ENCODE measurements around the gene NDUFB8. TPM values are rescaled to one million over a fixed set of nuclear protein-coding genes. Genes with fewer than 3 reads are reported as not detected.

The NDUFB8 gene
- total RNA-seq, 1 experiment from 2014 or later, result 399 TPM

DNA sequence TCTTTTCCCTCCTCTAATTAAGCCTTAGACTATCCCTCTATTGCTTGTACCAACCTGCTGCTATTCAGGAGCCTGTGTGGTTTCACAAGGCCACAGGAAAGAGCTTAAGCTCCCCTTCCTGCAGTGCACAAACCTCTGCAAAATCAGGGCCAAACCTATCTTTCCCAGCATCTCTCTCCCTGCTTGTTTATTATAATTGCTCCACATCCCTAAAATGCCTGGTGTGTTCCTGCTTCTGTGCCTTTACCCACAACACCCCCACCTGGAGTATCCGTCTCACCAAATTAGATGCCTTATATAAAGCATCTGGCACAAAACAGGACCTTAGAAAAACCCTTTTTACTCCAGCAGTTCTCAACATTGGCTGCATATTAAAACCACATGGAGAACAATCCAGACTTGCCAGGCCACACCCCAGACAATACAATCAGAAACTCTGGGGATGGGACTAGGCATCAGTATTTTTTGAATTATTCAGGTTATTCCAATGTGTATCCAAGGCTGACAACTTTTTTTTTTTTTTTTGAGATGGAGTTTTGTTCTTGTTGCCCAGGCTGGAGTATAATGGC lies 26.7 kb downstream of the NDUFB8 start:
- no peak overlapping the region for H2AFZ ChIP-seq (ENCODE audit: low read length)

DNA sequence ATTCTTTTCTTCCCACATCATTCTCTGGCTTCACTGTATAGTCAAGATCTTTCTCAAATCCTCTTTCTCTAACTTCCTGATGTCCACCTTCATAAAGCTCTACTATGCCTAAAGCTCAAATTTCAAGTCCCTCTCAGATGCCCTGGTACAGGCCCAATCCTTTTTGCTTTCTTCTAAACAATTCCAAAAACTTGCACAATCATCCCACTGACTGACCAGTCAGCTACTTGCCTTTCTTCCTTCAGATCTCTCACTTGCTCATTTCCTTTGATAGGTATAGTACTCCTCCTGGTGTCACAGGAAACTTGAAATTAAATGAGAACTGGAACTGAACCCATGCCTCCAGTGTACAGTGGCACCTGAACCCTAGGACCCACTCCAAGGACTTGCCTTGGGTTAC lies 28.2 kb downstream of the NDUFB8 start:
- H3K27ac ChIP-seq (ENCODE audit: low read length), result no peak overlapping the region
- ATAC-seq (no peak), DNase-seq (no peak)
- no peaks in the 10 kb centered on the region for H3K36me3 ChIP-seq (ENCODE audit: low read depth, low read length)
- ChIA-PET CTCF (no interaction called here), POLR2A (ENCODE audit: unreplicated experiment) (no interaction called here)
- BruUV-seq (replicated peaks), result no TSS peak
- H3K9me2 ChIP-seq (replicated peaks; ENCODE audit: low read length), result no peaks in the 10 kb centered on the region
- TF ChIP-seq, protein P1, sequence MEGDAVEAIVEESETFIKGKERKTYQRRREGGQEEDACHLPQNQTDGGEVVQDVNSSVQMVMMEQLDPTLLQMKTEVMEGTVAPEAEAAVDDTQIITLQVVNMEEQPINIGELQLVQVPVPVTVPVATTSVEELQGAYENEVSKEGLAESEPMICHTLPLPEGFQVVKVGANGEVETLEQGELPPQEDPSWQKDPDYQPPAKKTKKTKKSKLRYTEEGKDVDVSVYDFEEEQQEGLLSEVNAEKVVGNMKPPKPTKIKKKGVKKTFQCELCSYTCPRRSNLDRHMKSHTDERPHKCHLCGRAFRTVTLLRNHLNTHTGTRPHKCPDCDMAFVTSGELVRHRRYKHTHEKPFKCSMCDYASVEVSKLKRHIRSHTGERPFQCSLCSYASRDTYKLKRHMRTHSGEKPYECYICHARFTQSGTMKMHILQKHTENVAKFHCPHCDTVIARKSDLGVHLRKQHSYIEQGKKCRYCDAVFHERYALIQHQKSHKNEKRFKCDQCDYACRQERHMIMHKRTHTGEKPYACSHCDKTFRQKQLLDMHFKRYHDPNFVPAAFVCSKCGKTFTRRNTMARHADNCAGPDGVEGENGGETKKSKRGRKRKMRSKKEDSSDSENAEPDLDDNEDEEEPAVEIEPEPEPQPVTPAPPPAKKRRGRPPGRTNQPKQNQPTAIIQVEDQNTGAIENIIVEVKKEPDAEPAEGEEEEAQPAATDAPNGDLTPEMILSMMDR (conservative IDR thresholded peaks at IDR 0.05; ENCODE audit: low read depth, low read length), result no peak
- TF ChIP-seq EZH2 (IDR thresholded peaks at IDR 0.05; ENCODE audit: low read length, unreplicated experiment), result no peak
- TF ChIP-seq EZH2phosphoT487 (IDR thresholded peaks at IDR 0.05; ENCODE audit: borderline replicate concordance, low read length), result no peak
- H3K9me3 ChIP-seq (ENCODE audit: low read length), result no peaks in the 10 kb centered on the region
- H3K4me3 ChIP-seq (ENCODE audit: low read length), result no peak overlapping the region
- H3K9ac ChIP-seq (ENCODE audit: low read length), result no peak overlapping the region
- no peaks in the 10 kb centered on the region for H3K27me3 ChIP-seq (ENCODE audit: low read length)
- no peak overlapping the region for H3K4me2 ChIP-seq (ENCODE audit: low read length)
- no peaks in the 10 kb centered on the region for H4K20me1 ChIP-seq (ENCODE audit: low read length)
- no peaks in the 10 kb centered on the region for H3K79me2 ChIP-seq (ENCODE audit: low read length)
- H3F3A ChIP-seq (ENCODE audit: low read length, unreplicated experiment), result no peaks in the 10 kb centered on the region
- H2AFZ ChIP-seq (ENCODE audit: low read length), result no peak overlapping the region
- intact Hi-C loops (cut with micrococcal nuclease), result no loop called here
- no peaks in the 10 kb centered on the region for H3K4me1 ChIP-seq (ENCODE audit: insufficient read depth, low read length)

More for the DNA sequence above, 26.7 kb downstream of the NDUFB8 start:
- Histone ChIP-seq H3K4me1 (ENCODE audit: insufficient read depth, low read length) (peaks cover 5% of the 10 kb centered on the region; the same call in 1 of the 2 replicates), H3K4me3 (ENCODE audit: low read length) (no peak overlapping the region), H3K79me2 (ENCODE audit: low read length) (no peaks in the 10 kb centered on the region), H3K27ac (ENCODE audit: low read length) (no peak overlapping the region), H3K9me3 (ENCODE audit: low read length) (no peaks in the 10 kb centered on the region), H3K36me3 (ENCODE audit: low read depth, low read length) (no peaks in the 10 kb centered on the region), H3K9me2 (replicated peaks; ENCODE audit: low read length) (no peaks in the 10 kb centered on the region), H3K27me3 (ENCODE audit: low read length) (no peaks in the 10 kb centered on the region), H4K20me1 (ENCODE audit: low read length) (no peaks in the 10 kb centered on the region), H3K4me2 (ENCODE audit: low read length) (no peak overlapping the region), H3K9ac (ENCODE audit: low read length) (no peak overlapping the region), H3F3A (ENCODE audit: low read length, unreplicated experiment) (no peaks in the 10 kb centered on the region)
- intact Hi-C loops (cut with micrococcal nuclease), result no loop called here
- DNase-seq (no peak), ATAC-seq (no peak)
- POLR2A ChIA-PET (ENCODE audit: unreplicated experiment), result no interaction called here
- BruUV-seq (replicated peaks), result no TSS peak
- TF ChIP-seq, protein P1 (conservative IDR thresholded peaks at IDR 0.05; ENCODE audit: low read depth, low read length), result no peak
- TF ChIP-seq EZH2phosphoT487 (IDR thresholded peaks at IDR 0.05; ENCODE audit: borderline replicate concordance, low read length) (no peak), EZH2 (IDR thresholded peaks at IDR 0.05; ENCODE audit: low read length, unreplicated experiment) (no peak)
- CTCF ChIA-PET, result interaction anchor here (0.8 kb wide), 1 partner anchor 186 kb away, joined by 3 read pairs; no protein-coding TSS in a partner anchor

DNA sequence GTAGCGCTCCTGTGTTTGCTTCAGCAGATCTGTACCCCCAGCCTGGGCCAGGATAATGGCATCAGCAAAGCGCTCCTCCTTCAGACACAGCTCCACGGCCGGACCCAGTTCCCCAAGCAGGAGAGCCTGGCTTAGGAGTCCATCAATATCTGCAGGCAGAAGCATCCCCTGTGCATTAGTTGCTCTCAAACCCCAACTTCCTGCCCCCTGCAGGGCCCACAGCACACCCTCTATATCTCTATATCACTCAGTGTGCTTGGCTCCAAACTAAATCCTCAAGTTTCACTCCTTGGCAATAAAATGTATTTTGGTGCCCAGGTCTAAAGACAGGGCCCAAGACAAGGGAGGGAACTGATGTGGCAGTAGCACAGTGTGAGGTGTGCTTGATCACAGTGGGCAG lies 31.6 kb downstream of the NDUFB8 start:
- Histone ChIP-seq H3K27ac (ENCODE audit: low read length) (no peak overlapping the region), H3K9me3 (ENCODE audit: low read length) (no peaks in the 10 kb centered on the region), H3K4me3 (ENCODE audit: low read length) (no peak overlapping the region), H2AFZ (ENCODE audit: low read length) (no peak overlapping the region), H3F3A (ENCODE audit: low read length, unreplicated experiment) (no peaks in the 10 kb centered on the region), H3K36me3 (ENCODE audit: low read depth, low read length) (no peaks in the 10 kb centered on the region), H3K27me3 (ENCODE audit: low read length) (no peaks in the 10 kb centered on the region), H3K9me2 (replicated peaks; ENCODE audit: low read length) (no peaks in the 10 kb centered on the region), H3K79me2 (ENCODE audit: low read length) (no peaks in the 10 kb centered on the region), H4K20me1 (ENCODE audit: low read length) (no peaks in the 10 kb centered on the region), H3K4me2 (ENCODE audit: low read length) (no peak overlapping the region), H3K4me1 (ENCODE audit: insufficient read depth, low read length) (no peaks in the 10 kb centered on the region), H3K9ac (ENCODE audit: low read length) (no peak overlapping the region)
- TF ChIP-seq, protein P1 (conservative IDR thresholded peaks at IDR 0.05; ENCODE audit: low read depth, low read length), result no peak
- no peak for TF ChIP-seq EZH2phosphoT487 (IDR thresholded peaks at IDR 0.05; ENCODE audit: borderline replicate concordance, low read length)
- no peak for TF ChIP-seq EZH2 (IDR thresholded peaks at IDR 0.05; ENCODE audit: low read length, unreplicated experiment)
- POLR2A ChIA-PET (ENCODE audit: unreplicated experiment), result no interaction called here
- DNase-seq (no peak), ATAC-seq (no peak)
- CTCF ChIA-PET, result no interaction called here
- intact Hi-C loops (cut with micrococcal nuclease), result no loop called here
- no TSS peak for BruUV-seq (replicated peaks)

All from PC-3 (cell line).